GM12873 (cell line): ENCODE data around the gene ZBED5.

ENCODE experiments used
- TF ChIP-seq, protein P1 (sequence below): IDR thresholded peaks from 2 replicates; pipeline ENCODE4 v1.5.1; 2012; ENCODE audit warnings: low read depth, mild to moderate bottlenecking, moderate library complexity, low read length, control low read depth; ENCODE audit not compliant: insufficient read depth; ENCODE audit errors: missing control alignments

The ZBED5 gene

DNA sequence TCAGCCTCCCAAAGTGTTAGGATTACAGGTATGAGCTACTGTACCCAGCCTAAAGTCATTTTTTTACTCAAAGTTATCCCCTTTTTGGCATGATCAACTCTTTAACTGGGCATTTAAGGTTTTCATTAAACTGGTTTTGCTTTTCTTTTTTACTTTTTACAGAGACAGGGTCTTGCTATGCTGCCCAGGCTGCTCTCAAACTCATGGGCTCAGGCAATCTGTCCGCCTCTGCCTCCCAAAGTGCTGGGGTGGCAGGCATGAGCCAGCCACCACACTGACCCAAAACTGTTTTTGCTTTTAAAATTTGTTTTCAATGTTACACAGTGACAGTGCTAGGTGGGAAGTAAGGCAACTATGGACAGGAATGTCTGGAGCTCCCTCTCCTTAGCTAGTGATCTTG is 3.9 kb upstream of the ZBED5 start:
- TF ChIP-seq, protein P1, sequence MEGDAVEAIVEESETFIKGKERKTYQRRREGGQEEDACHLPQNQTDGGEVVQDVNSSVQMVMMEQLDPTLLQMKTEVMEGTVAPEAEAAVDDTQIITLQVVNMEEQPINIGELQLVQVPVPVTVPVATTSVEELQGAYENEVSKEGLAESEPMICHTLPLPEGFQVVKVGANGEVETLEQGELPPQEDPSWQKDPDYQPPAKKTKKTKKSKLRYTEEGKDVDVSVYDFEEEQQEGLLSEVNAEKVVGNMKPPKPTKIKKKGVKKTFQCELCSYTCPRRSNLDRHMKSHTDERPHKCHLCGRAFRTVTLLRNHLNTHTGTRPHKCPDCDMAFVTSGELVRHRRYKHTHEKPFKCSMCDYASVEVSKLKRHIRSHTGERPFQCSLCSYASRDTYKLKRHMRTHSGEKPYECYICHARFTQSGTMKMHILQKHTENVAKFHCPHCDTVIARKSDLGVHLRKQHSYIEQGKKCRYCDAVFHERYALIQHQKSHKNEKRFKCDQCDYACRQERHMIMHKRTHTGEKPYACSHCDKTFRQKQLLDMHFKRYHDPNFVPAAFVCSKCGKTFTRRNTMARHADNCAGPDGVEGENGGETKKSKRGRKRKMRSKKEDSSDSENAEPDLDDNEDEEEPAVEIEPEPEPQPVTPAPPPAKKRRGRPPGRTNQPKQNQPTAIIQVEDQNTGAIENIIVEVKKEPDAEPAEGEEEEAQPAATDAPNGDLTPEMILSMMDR, result no peak

DNA sequence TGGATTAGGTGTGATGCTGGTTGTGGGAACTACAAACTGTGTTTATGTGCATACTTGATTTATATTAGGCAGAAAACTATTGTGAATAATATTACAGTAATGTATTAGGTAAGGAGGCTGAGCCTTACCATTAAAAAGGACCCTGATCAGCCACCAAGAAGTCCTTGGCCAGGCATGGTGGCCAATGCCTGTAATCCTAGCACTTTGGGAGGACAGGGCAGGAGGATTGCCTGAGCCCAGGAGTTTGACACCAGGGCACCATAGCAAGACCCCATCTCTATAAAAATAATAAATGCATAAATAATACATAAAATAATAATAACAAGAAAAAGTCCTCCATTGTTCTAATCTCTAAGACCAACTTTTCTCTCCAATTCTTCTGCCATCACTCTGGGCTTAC is 3.2 kb upstream of the ZBED5 start:
- TF ChIP-seq, protein P1, result no peak

DNA sequence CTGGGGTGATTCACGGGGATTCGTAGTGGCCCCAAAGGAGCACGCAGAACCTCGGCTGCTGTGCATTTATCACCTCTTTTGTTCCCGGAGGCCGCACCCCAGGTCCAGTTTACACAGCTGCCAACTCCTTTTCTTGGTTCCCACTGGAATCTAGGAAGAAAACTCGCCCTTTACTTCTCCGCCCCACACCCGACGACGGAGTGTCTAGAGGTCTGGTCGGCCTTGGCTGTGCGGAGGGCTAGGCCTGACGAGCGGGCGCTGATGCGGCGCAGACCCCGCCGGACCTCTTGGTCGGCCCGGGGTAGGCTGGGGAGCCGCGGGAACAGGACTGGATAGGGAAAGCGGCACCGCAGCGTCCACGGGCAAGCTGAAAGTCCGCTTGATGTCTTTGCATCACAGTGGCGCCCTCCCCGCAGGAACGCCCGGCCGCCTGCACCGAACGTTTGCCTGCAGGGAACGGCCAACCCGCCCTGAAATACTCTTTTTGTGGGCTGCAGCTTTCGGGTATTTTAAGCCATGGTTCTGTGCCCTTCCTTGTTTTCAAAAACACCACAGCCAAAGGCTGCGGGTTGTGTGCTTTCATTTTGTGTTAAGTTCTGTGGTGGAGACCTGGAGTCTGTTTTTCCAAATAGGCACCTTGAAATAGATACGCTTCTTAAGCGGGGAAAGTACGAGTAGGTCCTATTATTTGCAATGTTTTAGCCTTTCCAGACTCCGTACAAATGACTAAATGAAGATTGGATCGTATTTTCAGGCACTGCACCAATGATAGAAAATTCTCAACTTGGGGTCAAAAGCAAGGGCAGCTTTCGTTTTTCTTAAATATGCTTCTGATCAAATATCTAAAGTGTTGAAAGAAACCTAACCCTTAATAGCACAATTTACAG is 829 bp upstream of the ZBED5 start:
- TF ChIP-seq, protein P1, result no peak

DNA sequence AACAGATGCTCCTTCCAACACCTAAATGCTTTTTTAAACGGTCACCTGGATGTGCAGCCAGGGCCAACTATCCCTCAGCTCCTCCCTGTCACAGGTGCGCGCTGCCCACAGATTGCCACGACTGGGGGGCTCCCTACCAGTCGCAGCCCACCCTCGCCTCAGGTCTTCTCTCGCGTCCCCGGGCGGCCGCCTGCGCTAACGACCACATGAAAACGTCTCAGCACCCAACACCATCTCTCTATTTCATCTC is 469 bp downstream of the ZBED5 start:
- TF ChIP-seq, protein P1, result no peak

GRCh38 chr11:10856689-10857458 is 979 bp downstream of the ZBED5 start:
- TF ChIP-seq, protein P1, result no peak

- TF ChIP-seq, protein P1, result no peak
These were observed 2.6 kb downstream of the ZBED5 start for GRCh38 chr11:10855295-10855694.
